Right atrium auricular region (tissue), 2 donors: ENCODE data around the gene CERCAM. TPM values are rescaled to one million over a fixed set of nuclear protein-coding genes. Genes with fewer than 3 reads are reported as not detected.

Source experiments
- DNase-seq: peaks from one replicate; pipeline ENCODE4 v3.0.0-alpha.2; 2019; ENCODE audit warnings: low spot score
- H3K27ac ChIP-seq, 2 donors: fragments of 200-600 bp; sonication (generic); 1 replicate in 1 of 2; 2 replicates in 1 of 2; pipeline ENCODE4 v1.5.1; 2016 to 2019
- H3K27me3 ChIP-seq, 2 donors: fragments of 200-600 bp; sonication (generic); one replicate each; pipeline versions ENCODE4 v1.5.1 to v1.6.0; 2017 to 2019
- H3K36me3 ChIP-seq: fragments of 200-600 bp; sonication (generic); one replicate; pipeline ENCODE4 v1.5.1; 2016
- H3K4me1 ChIP-seq, 2 donors: fragments of 200-600 bp; sonication (generic); one replicate each; pipeline versions ENCODE4 v1.5.1 to v1.6.0; 2017 to 2019
- H3K4me3 ChIP-seq, 2 donors: fragments of 200-600 bp; sonication (generic); 1 replicate in 1 of 2; 2 replicates in 1 of 2; pipeline ENCODE4 v1.5.1; 2017 to 2019; ENCODE audit warnings: mild to moderate bottlenecking in 1 of 2, moderate library complexity in 1 of 2
- H3K9me3 ChIP-seq, 2 donors: fragments of 200-600 bp; sonication (generic); one replicate each; pipeline ENCODE4 v1.5.1; 2019
- total RNA-seq, 2 donors: library from RNA; depleted of rRNA; stranded (reverse); fragments of >200 nt; gene quantifications; one replicate each; pipeline ENCODE4 v1.1.0, GENCODE V29; 2016
- TF ChIP-seq, protein P1 (sequence below), 2 donors: fragments of 200-600 bp; sonication (generic); IDR thresholded peaks; one replicate each; pipeline ENCODE4 v1.5.1; 2019; ENCODE audit warnings: antibody characterized with exemption in 2 of 2

The CERCAM gene
- total RNA-seq, 2 donors from 2014 or later = 13.3 to 15.8 TPM

DNA sequence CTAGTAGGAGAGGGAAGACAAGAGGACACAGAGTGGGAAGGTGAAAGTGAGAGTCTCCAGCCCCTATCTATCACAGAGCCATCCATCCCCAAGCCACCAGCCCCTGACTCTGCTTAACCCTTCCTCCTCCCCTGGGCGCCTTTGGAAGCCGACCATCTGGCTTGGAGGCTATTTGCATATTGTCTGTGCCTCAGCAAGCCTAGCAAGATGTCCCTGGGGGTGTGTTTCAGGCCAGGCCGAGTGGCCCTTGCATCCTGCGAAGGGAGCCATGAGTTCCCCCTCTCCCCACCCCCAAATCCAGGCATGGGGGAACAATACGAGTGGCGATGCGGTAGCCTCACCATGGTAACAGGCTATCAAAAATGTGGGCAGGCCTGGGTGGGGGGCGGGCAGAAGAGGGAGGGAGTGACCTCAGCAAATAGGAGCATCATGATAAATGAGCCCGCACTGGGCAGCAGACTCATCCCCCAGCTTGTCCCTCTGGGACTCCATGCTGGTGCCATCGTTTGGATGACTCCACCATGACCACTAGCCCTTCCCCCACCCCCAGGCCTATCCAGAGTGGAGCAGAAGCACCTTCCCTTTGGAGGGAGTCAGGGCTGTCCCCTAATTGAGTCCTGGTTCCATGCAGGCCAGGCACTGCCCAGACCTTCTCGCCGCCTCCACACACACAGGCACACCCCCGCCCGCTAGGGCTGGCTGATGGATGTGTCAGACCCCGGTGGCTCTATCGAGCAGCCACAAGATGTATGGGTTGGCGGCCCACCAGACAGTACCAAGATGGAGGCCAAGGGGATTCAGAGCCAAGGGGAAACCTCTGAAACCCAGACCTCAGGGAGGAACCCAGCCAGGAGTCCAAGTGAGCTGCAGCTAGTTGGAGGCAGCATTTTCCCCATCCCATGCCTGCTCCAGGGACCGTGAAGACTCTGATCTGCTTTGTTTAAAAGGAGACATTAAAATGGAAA is 34.9 kb upstream of the CERCAM start:
- H3K36me3 ChIP-seq = peaks cover 52% of the 10 kb centered on the region

DNA sequence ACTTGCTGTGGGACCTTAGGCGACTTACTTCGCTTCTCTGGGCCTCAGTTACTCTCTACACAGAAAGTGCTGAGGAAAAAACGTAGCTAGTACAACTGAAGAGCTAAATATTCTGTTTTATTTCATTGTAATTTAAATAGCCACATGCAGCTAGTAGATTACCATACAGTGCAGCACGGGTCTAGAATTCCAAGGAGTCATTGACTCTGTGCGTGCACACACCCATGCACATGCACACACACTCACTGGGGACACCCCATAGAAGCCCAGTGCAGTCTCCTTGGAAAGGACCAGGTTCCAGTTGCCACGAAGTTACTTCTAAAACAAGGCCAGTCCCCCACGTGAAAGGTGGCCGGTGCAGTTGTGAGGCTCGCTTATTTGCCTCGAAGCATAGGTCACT is 32.5 kb upstream of the CERCAM start:
- DNase-seq = no peak
- H3K4me3 ChIP-seq = no peak overlapping the region
- no peak overlapping the region for H3K27ac ChIP-seq
- TF ChIP-seq, protein P1, sequence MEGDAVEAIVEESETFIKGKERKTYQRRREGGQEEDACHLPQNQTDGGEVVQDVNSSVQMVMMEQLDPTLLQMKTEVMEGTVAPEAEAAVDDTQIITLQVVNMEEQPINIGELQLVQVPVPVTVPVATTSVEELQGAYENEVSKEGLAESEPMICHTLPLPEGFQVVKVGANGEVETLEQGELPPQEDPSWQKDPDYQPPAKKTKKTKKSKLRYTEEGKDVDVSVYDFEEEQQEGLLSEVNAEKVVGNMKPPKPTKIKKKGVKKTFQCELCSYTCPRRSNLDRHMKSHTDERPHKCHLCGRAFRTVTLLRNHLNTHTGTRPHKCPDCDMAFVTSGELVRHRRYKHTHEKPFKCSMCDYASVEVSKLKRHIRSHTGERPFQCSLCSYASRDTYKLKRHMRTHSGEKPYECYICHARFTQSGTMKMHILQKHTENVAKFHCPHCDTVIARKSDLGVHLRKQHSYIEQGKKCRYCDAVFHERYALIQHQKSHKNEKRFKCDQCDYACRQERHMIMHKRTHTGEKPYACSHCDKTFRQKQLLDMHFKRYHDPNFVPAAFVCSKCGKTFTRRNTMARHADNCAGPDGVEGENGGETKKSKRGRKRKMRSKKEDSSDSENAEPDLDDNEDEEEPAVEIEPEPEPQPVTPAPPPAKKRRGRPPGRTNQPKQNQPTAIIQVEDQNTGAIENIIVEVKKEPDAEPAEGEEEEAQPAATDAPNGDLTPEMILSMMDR (IDR thresholded peaks at IDR 0.05) = no peak
- peaks cover 37% of the 10 kb centered on the region for H3K36me3 ChIP-seq
- H3K9me3 ChIP-seq = no peaks in the 10 kb centered on the region
- peaks cover 0 to 3% of the 10 kb centered on the region in 2 donors for H3K27me3 ChIP-seq
- H3K4me1 ChIP-seq = no peaks in the 10 kb centered on the region

More for the DNA sequence above, 34.9 kb upstream of the CERCAM start:
- H3K9me3 ChIP-seq = no peaks in the 10 kb centered on the region
- no peaks in the 10 kb centered on the region for H3K4me1 ChIP-seq
- TF ChIP-seq, protein P1 (IDR thresholded peaks at IDR 0.05) = no peak
- no peak overlapping the region for H3K27ac ChIP-seq
- no peak overlapping the region for H3K4me3 ChIP-seq
- no peak for DNase-seq
- H3K27me3 ChIP-seq = no peaks in the 10 kb centered on the region

DNA sequence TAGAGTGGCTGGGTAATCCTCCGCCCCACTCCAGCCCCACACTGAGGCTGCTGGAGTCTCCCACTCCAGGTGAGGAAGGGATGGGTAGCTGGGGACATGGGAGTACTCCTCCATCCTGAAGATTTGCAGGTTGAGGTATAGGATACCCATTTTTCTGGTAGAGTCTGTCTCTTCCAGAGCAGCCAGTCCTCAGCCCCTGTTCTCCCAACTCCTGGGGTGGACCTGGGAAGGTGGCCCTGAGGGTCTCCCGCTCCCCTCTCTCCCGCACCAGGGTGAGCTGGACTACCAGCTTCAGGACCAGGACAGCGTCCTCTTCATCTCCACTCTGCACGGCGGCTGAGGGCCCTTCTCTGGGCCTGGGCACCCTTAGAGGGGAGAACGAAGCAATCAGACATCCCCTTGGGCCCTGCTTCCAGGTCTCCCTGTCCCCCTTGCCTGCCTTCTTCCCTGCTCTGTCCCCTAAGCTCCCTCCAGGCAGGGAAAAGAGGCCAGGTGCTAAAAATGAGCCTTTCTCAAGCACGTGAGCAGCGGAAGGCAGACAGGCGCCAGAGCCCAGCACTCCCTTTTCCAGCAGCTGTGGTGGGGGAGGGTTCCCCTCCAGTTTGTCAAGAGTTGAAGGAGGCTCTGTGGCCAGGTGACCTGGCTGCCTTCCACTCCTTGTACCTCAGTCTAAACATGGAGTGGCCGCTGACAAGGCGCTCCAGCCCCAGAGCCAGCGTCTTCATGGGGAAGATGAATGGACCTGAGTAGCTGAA is 31.1 kb upstream of the CERCAM start:
- no peak overlapping the region for H3K4me3 ChIP-seq
- TF ChIP-seq, protein P1 (IDR thresholded peaks at IDR 0.05) = no peak
- H3K36me3 ChIP-seq = peaks cover 34% of the 10 kb centered on the region
- no peak for DNase-seq
- H3K27me3 ChIP-seq = peaks cover 0 to 3% of the 10 kb centered on the region in 2 donors
- H3K4me1 ChIP-seq = no peaks in the 10 kb centered on the region
- no peaks in the 10 kb centered on the region for H3K9me3 ChIP-seq
- H3K27ac ChIP-seq = no peak overlapping the region

DNA sequence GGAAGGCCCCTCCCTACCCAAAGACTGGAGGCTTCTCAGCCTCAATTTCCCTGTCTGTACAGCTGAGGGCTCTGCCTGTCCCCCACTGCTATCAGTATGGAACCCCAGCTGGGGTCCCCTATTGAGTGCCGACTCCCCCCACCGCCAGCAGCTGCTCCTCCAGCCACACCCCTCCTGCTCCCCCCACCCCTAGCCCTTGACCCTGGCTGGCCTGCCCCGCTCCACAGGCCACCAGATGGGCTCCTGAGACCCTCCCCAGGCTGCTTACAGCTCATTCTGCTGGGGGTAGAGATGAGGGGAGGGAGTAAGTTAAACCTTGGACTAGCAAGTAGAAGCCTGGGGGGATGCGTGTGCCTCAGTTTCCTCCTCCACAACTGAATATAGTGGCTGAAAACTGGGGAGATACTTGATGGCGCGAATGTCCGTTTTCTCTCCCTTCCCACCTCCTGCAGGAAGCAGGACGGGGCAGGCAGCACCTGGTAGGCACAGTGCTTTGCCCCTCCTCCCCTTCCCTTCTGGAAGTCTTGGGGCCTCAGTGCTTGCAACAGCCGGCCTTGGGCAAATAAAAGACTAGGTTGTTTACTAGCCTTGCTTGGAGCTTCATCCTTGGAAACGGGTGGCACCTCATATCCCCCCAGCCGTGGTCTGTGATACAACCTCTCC is 30.4 kb upstream of the CERCAM start:
- Histone ChIP-seq H3K4me1 (no peaks in the 10 kb centered on the region), H3K27me3 (peaks cover 0 to 3% of the 10 kb centered on the region in 2 donors), H3K9me3 (no peaks in the 10 kb centered on the region), H3K4me3 (no peak overlapping the region), H3K27ac (no peak overlapping the region), H3K36me3 (peaks cover 34% of the 10 kb centered on the region)
- TF ChIP-seq, protein P1 (IDR thresholded peaks at IDR 0.05) = no peak
- no peak for DNase-seq

DNA sequence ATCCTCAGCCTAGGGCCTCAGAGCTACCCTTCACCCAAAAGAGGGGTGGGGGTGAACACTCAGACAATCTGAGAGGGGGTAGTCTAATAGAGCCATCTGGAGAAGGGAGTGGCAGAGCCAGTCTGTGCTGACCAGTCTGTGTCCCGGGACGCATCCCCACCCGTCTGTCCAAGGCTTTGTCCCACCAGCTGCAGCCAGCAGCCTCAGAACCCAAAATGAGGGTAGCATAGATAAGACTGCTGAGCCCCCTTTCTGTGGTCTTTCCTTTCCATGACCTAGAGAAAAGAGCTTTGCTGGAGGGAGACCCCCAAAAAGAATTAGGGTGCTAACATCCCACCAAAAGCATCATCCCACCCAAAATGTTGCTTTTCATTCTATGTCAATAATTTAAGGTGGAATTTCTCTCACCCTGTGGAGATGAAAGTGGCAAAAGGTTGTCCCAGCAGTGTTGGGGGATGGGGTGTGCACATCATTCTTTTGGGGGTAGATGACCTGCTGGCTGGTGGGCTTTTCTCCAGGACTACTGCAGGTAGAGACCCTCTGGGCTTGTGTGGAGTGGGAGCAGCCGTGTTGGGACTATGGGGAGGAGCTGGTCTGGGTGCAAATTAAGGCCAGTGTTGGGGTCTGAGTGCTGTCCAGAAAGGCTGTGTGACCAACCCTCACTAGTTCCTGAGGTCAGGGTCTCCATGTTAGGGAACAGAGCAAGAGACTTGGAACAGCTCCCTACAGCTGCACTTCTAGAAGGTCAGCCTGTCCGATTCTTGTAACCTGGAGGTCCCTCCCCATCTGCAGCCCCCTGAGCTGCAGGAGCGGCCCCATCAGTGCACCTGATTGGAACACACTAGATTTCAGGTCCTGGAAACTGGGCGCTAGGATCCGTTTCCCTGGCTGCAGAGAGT is 29.6 kb upstream of the CERCAM start:
- no peak overlapping the region for H3K27ac ChIP-seq
- no peak for DNase-seq
- TF ChIP-seq, protein P1 (IDR thresholded peaks at IDR 0.05) = no peak
- H3K27me3 ChIP-seq = peaks cover 0 to 3% of the 10 kb centered on the region in 2 donors
- peaks cover 34% of the 10 kb centered on the region for H3K36me3 ChIP-seq
- no peak overlapping the region for H3K4me3 ChIP-seq
- no peaks in the 10 kb centered on the region for H3K4me1 ChIP-seq
- H3K9me3 ChIP-seq = no peaks in the 10 kb centered on the region
